ENCODE data around the gene ZFYVE27. TPM values are rescaled to one million over a fixed set of nuclear protein-coding genes. Genes with fewer than 3 reads are reported as not detected.

Gene ZFYVE27
- polyA plus RNA-seq, 3 donors = 6.2 to 31.1 (median 9.7) TPM

- Mint-ChIP-seq H3K27me3 (ENCODE audit: low read depth in 3 of 3) (peaks cover 27 to 36% (median 31%) of the 10 kb centered on the region in 3 donors), H3K36me3 (peaks cover 0 to 1% of the 10 kb centered on the region in 2 donors), H3K4me3 (no peak overlapping the region), H3K4me1 (peaks cover 1% of the 10 kb centered on the region), H3K9me3 (peaks cover 0 to 3% (median 2%) of the 10 kb centered on the region in 7 donors), H3K27ac (peak overlapping the region in 1 of 7 donors; percentile 46)
- no peaks in the 10 kb centered on the region for H4K20me1 ChIP-seq (ENCODE audit: insufficient read depth, low read length)
- no peak overlapping the region for H3K27ac ChIP-seq (ENCODE audit: low read depth in 1 of 2, low read length in 2 of 2)
- peaks cover 12 to 17% of the 10 kb centered on the region in 2 donors for H3K27me3 ChIP-seq (ENCODE audit: control insufficient read depth in 2 of 2, insufficient read depth in 2 of 2, low read length in 2 of 2)
- WGBS (ENCODE audit: insufficient coverage) = 91% methylated on average over 4 of the region's 4 CpGs
- no peaks in the 10 kb centered on the region for H3K79me2 ChIP-seq (ENCODE audit: insufficient read depth, low read length)
- no peaks in the 10 kb centered on the region for H3K4me1 ChIP-seq (ENCODE audit: control insufficient read depth in 1 of 2, insufficient read depth in 2 of 2, low read length in 2 of 2)
- no peak overlapping the region for H3K9ac ChIP-seq (ENCODE audit: insufficient read depth, low read length, poor library complexity, severe bottlenecking)
- H3K4me3 ChIP-seq (replicated peaks in 1 of 3; ENCODE audit: low read depth in 2 of 3, low read length in 3 of 3) = no peak overlapping the region
- H3K36me3 ChIP-seq (replicated peaks in 1 of 2; ENCODE audit: control insufficient read depth in 1 of 2, insufficient read depth in 2 of 2, low read length in 2 of 2) = no peaks in the 10 kb centered on the region
- no peak for DNase-seq
- intact Hi-C loops (cut with micrococcal nuclease) = no loop called here
- no peak overlapping the region for H2AFZ ChIP-seq (ENCODE audit: insufficient read depth, low read depth, low read length, poor library complexity, severe bottlenecking)
- H3K4me2 ChIP-seq (replicated peaks; ENCODE audit: extremely low read depth, low read length, poor library complexity, severe bottlenecking) = no peak overlapping the region
- peaks cover 0 to 5% of the 10 kb centered on the region in 2 donors for H3K9me3 ChIP-seq (replicated peaks in 1 of 2; ENCODE audit: control insufficient read depth in 1 of 2, insufficient read depth in 1 of 2, low read length in 2 of 2)
- TF ChIP-seq, protein P1, sequence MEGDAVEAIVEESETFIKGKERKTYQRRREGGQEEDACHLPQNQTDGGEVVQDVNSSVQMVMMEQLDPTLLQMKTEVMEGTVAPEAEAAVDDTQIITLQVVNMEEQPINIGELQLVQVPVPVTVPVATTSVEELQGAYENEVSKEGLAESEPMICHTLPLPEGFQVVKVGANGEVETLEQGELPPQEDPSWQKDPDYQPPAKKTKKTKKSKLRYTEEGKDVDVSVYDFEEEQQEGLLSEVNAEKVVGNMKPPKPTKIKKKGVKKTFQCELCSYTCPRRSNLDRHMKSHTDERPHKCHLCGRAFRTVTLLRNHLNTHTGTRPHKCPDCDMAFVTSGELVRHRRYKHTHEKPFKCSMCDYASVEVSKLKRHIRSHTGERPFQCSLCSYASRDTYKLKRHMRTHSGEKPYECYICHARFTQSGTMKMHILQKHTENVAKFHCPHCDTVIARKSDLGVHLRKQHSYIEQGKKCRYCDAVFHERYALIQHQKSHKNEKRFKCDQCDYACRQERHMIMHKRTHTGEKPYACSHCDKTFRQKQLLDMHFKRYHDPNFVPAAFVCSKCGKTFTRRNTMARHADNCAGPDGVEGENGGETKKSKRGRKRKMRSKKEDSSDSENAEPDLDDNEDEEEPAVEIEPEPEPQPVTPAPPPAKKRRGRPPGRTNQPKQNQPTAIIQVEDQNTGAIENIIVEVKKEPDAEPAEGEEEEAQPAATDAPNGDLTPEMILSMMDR (IDR thresholded peaks at IDR 0.05) = no peak
Measured at GRCh38 chr10:97777143-97777542, 40.2 kb downstream of the ZFYVE27 start.

GRCh38 chr10:97778452-97779302 lies 41.7 kb downstream of the ZFYVE27 start:
- TF ChIP-seq, protein P1 (IDR thresholded peaks at IDR 0.05) = no peak
- Mint-ChIP-seq H3K4me1 (no peaks in the 10 kb centered on the region), H3K27me3 (ENCODE audit: low read depth in 3 of 3) (peaks cover 14 to 20% (median 16%) of the 10 kb centered on the region in 3 donors), H3K4me3 (no peak overlapping the region), H3K36me3 (no peaks in the 10 kb centered on the region), H3K27ac (no peak overlapping the region), H3K9me3 (no peaks in the 10 kb centered on the region)
- H3K4me1 ChIP-seq (ENCODE audit: control insufficient read depth in 1 of 2, insufficient read depth in 2 of 2, low read length in 2 of 2) = no peaks in the 10 kb centered on the region
- H3K36me3 ChIP-seq (replicated peaks in 1 of 2; ENCODE audit: control insufficient read depth in 1 of 2, insufficient read depth in 2 of 2, low read length in 2 of 2) = no peaks in the 10 kb centered on the region
- peaks cover 0 to 2% of the 10 kb centered on the region in 2 donors for H3K27me3 ChIP-seq (ENCODE audit: control insufficient read depth in 2 of 2, insufficient read depth in 2 of 2, low read length in 2 of 2)
- DNase-seq = no peak
- H3K4me3 ChIP-seq (replicated peaks in 1 of 3; ENCODE audit: low read depth in 2 of 3, low read length in 3 of 3) = no peak overlapping the region
- H4K20me1 ChIP-seq (ENCODE audit: insufficient read depth, low read length) = no peaks in the 10 kb centered on the region
- no peaks in the 10 kb centered on the region for H3K9me3 ChIP-seq (replicated peaks in 1 of 2; ENCODE audit: control insufficient read depth in 1 of 2, insufficient read depth in 1 of 2, low read length in 2 of 2)
- 95% methylated on average over 8 of the region's 11 CpGs for WGBS (ENCODE audit: insufficient coverage)
- H3K4me2 ChIP-seq (replicated peaks; ENCODE audit: extremely low read depth, low read length, poor library complexity, severe bottlenecking) = no peak overlapping the region
- no peaks in the 10 kb centered on the region for H3K79me2 ChIP-seq (ENCODE audit: insufficient read depth, low read length)
- no peak overlapping the region for H3K27ac ChIP-seq (ENCODE audit: low read depth in 1 of 2, low read length in 2 of 2)
- no peak overlapping the region for H3K9ac ChIP-seq (ENCODE audit: insufficient read depth, low read length, poor library complexity, severe bottlenecking)
- intact Hi-C loops (cut with micrococcal nuclease) = no loop called here
- no peak overlapping the region for H2AFZ ChIP-seq (ENCODE audit: insufficient read depth, low read depth, low read length, poor library complexity, severe bottlenecking)
